G401 (cell line): Measurements from ENCODE around the gene SHROOM4. TPM values are rescaled to one million over a fixed set of nuclear protein-coding genes. Genes with fewer than 3 reads are reported as not detected.

Experiments used
- DNase-seq: peaks from one replicate; pipeline ENCODE4 v3.0.0-alpha.2; 2015; ENCODE audit warnings: low spot score
- in situ Hi-C: cut with HindIII; loops from 2 replicates; pipeline ENCODE4 v1.10.0; 2016; ENCODE audit warnings: low sequenced_read_pairs, mixed read lengths
- total RNA-seq: library from RNA; depleted of rRNA; stranded (reverse); fragments of >200 nt; shearing (Covaris generic); gene quantifications from 2 replicates; pipeline ENCODE4 v1.2.3, GENCODE V29; 2014; rRNA removed

SHROOM4 gene, protein sequence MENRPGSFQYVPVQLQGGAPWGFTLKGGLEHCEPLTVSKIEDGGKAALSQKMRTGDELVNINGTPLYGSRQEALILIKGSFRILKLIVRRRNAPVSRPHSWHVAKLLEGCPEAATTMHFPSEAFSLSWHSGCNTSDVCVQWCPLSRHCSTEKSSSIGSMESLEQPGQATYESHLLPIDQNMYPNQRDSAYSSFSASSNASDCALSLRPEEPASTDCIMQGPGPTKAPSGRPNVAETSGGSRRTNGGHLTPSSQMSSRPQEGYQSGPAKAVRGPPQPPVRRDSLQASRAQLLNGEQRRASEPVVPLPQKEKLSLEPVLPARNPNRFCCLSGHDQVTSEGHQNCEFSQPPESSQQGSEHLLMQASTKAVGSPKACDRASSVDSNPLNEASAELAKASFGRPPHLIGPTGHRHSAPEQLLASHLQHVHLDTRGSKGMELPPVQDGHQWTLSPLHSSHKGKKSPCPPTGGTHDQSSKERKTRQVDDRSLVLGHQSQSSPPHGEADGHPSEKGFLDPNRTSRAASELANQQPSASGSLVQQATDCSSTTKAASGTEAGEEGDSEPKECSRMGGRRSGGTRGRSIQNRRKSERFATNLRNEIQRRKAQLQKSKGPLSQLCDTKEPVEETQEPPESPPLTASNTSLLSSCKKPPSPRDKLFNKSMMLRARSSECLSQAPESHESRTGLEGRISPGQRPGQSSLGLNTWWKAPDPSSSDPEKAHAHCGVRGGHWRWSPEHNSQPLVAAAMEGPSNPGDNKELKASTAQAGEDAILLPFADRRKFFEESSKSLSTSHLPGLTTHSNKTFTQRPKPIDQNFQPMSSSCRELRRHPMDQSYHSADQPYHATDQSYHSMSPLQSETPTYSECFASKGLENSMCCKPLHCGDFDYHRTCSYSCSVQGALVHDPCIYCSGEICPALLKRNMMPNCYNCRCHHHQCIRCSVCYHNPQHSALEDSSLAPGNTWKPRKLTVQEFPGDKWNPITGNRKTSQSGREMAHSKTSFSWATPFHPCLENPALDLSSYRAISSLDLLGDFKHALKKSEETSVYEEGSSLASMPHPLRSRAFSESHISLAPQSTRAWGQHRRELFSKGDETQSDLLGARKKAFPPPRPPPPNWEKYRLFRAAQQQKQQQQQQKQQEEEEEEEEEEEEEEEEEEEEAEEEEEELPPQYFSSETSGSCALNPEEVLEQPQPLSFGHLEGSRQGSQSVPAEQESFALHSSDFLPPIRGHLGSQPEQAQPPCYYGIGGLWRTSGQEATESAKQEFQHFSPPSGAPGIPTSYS (N-terminal part only)
- 0.10 and 0.12 TPM in 2 replicates for total RNA-seq

DNA sequence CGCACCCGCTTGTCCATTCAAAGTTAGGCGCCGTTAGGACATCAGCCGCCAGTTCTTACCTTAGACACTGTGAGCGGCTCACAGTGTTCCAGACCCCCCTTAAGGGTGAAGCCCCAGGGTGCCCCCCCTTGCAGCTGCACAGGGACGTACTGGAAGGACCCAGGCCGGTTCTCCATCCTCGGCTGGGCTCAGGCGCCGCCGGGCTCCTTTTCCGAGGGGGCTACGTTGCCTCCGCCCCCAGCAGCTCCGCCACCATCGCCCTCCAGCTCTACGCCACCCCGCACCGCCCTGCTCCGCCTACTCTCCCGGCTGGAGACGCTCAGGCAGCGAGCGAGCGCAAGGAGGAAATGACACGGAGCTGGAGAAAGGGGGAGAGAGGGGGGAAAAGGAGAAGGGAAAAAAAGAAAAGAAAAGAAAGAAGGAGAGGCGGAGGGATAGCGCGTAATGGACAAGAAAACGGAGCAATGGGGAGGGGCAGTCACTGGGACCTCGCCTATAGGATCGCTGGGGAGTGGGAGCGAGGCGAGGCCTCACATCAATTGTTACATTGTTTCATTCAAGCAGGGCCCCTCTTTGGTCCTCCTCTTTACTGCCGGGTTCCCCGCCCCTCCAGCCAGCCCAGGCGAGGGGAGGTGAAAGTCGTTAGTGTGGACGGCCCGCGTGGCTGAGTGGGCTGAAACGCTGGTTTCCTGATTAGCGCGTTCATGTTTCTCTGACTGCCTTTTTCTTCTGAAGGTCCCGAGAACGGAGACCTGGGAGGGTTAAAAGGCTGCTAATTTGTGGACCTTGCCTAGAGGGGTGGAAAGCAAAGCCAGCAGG lies at the start of gene SHROOM4:
SHROOM4 (minus strand) TSS at position 352 of the 819 bp plus-strand sequence; CDS start at position 176, 176 bp downstream.
- DNase-seq = no peak
- in situ Hi-C loops = no loop called here

GRCh38 chrX:50863471-50863870 lies 49.5 kb upstream of the SHROOM4 start:
- in situ Hi-C loops = no loop called here
- no peak for DNase-seq

GRCh38 chrX:50860518-50860917 lies 46.5 kb upstream of the SHROOM4 start:
- in situ Hi-C loops = no loop called here
- no peak for DNase-seq

- in situ Hi-C loops = no loop called here
- no peak for DNase-seq
Measured at GRCh38 chrX:50858548-50858947, 44.6 kb upstream of the SHROOM4 start.

GRCh38 chrX:50853399-50853798 lies 39.4 kb upstream of the SHROOM4 start:
- no peak for DNase-seq
- in situ Hi-C loops = no loop called here

- in situ Hi-C loops = no loop called here
- no peak for DNase-seq
Measured at GRCh38 chrX:50852524-50852923, 38.5 kb upstream of the SHROOM4 start.

DNA sequence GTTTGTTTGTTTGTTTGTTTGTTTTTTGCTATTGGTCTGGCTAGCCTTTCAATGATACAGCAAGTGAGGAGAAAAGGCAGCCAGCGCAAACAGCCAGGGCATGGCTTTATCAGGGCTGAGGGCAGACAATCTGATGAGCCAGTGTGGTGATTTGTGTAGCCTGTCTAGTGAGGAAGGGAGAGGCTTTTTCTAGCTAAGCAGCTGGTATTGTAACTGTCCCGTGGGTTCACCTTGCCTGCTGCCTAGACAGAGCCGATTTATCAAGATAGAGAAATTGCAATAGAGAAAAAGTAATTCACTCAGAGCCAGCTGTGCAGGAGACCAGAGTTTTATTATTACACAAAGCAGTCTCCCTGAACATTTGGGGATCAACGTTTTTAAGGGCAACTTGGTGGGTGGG lies 28.2 kb upstream of the SHROOM4 start:
- DNase-seq = no peak
- in situ Hi-C loops = no loop called here

GRCh38 chrX:50839730-50840129 lies 25.7 kb upstream of the SHROOM4 start:
- no peak for DNase-seq
- in situ Hi-C loops = no loop called here

- in situ Hi-C loops = no loop called here
- DNase-seq = no peak
Measured at GRCh38 chrX:50838820-50839600, 25.0 kb upstream of the SHROOM4 start.

DNA sequence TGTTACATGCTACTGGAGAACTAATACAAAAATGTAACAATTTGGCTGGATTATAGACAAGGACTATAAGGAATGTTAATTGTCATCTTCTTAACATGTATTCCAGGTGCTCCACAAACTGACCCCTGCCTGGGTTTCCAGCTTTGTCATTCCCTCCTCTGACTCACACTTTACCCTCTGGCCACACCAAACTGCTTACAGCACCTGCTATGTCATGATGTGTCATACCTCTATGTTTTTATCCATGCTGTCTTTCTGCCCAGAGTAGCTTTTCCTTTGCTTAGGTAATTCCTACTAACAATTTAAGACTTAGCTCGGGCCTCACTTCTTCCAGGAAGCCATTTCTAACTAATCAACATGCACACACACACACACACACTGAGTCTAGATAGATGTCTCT lies 14.0 kb upstream of the SHROOM4 start:
- in situ Hi-C loops = no loop called here
- no peak for DNase-seq

DNA sequence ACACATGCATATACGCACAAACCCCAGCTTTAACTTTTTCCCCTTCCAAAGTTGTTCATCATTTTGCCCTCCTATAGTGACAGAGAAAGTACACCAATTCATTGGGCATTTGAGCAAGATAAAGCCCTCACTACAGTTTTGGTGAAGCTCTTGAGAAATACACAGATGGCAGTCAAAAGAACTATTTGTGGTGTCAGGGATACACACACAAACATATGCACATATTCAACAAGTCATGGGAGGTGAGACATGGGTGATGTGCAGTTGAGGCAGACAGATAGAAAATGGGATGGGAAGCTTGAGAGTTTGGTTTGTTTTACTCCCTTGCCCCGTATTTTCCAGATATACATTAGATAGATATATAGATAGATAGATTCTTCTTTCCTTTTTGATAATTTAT lies 11.8 kb upstream of the SHROOM4 start:
- no peak for DNase-seq
- in situ Hi-C loops = no loop called here

DNA sequence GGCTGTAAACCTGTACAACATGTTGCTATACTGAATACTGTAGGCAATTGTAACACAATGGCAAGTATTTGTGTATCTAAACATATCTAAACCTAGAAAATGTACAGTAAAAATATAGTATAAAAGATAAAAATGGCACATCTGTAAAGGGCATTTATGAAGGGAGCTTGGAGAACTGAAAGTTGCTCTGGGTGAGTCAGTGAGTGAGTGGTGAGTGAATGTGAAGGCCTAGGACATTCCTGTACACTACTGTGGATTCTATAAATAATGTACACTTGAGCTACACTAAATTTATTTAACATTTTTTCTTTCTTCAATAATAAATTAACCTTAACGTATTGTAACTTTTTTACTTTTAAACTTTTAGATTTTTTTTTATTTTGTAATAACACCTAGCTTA lies 5.0 kb upstream of the SHROOM4 start:
- no peak for DNase-seq
- in situ Hi-C loops = no loop called here

DNA sequence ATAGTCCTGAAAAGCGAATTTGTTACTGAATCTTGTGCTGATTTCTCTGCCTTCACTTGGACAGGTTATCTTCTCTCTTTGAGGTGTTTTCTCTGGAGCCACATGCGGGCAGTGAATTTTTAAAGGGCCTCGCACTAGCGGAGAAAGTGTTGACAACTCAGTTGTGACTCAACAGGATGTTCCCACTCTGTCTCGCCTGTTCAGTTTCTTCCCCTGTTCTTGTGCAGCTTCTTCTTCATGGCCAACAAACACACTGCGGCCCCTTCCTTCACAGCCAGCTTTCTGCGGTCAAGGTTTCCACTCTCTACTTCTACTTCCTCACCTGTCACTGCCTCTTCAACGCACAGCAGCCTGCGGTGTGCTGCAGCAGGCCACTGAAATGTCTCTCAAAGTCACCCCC lies 1.1 kb upstream of the SHROOM4 start:
- in situ Hi-C loops = no loop called here

GRCh38 chrX:50814701-50815100 lies 707 bp upstream of the SHROOM4 start:
- DNase-seq = no peak
- in situ Hi-C loops = no loop called here

More for the DNA sequence above, 1.1 kb upstream of the SHROOM4 start:
- no peak for DNase-seq

DNA sequence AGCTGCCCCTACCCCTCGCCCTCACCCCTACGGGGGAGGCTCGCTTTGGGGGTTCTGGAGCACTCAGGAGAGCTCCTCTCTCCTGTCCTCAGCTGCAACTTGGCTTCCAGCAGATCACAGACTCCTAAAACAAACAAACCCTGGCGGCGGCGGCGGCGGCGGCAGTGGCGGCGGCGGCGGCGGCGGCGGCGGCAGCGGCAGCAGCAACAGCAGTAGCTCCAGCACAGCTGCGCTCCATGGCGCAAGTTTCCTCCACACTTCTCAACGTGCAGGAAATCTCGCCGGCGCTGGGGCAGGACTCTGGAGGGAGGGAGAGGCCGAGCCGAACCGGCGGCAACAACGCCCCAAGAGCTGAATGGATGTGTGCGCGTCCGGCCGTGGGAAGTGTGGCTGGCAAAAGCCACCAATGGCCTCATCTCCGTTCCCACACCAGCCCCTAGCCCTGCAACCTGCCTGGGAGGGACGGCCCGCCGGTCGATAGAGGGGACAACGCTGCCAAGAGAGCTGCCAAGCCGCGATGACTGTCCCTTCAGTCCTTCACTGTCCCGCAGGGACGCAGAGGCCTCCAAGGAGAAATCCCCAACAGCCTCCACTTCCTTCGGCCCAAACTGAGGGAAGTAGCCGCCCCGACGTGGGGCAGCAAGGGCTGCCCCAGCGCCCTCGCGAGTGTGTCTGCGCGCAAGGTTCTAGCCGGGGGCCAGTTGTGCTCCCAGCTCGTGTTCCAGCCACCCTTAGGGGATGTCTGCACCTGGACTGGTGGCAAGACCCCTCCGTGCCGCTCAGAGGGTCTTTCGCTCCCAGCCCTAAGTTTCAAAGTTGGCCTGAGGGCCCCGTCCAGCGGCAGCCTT lies 775 bp downstream of the SHROOM4 start:
- no peak for DNase-seq
- in situ Hi-C loops = no loop called here

GRCh38 chrX:50805276-50805675 lies 8.7 kb downstream of the SHROOM4 start:
- in situ Hi-C loops = no loop called here
- no peak for DNase-seq

- in situ Hi-C loops = no loop called here
- no peak for DNase-seq
Measured at GRCh38 chrX:50801135-50801534, 12.9 kb downstream of the SHROOM4 start.
